HG02852 (cell line): ENCODE results near the gene STT3A.

Experiments used
- ATAC-seq: cut with Tn5 transposase; IDR thresholded peaks from one replicate; pipeline ENCODE4 v1.9.1; 2021; ENCODE audit warnings: mild to moderate bottlenecking, moderate library complexity; ENCODE audit not compliant: unreplicated experiment

The STT3A gene

DNA sequence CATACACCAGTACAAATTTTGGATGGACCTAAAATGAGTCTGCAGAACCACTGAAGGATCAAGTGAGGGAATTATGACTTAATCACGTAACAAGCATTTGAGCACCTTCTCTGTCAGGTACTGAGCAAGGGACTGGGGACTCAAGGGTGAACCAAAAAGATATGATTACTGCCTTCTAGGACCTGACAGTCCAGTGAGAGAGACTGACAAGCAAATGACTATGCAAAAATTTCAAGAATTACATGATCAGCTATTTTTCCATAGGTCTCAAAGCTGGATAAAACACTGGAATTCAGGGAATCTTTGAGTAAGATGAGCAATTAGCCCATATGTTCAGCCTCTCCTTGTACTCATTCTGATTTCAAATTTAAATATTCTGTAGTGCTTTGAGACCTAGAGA lies 5.2 kb upstream of the STT3A start:
- no peak for ATAC-seq

DNA sequence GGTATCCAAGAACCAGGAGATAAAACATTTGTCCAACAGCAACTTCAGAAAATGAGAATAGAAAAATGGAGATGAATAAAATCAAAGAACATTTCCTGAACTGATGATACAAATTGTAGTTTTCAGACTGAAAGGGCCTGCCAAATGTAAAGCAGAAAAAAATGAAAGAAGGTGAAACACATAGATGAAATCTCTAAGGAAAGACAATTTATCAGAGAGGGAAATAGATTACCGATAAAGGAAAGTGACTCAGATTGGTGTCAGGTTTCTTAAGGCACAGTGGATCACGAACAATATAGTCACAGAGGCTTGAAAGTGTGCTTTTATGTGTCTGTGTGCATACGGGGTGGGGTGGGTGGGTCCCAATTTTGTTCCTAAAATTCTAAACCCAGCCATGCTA lies 4.1 kb upstream of the STT3A start:
- ATAC-seq: no peak

DNA sequence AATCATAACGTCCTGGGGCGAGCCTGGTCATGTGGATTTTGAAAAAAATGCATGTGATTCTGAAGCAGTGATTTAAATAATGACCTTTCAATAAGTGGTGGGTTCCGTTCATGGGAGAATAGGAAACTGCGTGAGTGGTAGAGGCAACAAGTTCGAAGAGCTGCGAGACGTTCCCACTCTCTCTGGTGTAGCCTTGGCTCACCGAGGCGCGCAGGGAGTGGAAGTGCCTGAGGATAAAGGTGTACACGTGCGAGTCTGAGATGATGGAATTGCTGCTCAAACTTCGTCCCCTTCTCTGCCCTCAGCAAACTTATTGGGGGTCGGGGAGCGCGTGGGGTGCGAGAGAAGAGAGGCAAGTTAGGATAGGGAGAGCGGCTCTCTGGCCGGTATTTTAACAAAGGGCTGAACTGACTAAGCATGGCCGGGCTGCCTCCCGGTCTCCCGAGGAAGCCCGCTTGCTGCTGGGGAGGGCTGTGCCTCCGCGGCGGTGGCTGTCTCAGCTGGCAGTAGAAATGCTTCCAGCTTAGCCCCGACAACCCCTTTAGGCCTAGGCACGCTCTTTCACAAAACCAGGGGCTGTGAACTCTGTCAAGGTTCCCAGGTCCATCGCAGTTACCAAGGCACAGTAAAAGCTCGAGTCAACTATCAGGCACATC lies 875 bp upstream of the STT3A start:
- peak; percentile 12 for ATAC-seq

DNA sequence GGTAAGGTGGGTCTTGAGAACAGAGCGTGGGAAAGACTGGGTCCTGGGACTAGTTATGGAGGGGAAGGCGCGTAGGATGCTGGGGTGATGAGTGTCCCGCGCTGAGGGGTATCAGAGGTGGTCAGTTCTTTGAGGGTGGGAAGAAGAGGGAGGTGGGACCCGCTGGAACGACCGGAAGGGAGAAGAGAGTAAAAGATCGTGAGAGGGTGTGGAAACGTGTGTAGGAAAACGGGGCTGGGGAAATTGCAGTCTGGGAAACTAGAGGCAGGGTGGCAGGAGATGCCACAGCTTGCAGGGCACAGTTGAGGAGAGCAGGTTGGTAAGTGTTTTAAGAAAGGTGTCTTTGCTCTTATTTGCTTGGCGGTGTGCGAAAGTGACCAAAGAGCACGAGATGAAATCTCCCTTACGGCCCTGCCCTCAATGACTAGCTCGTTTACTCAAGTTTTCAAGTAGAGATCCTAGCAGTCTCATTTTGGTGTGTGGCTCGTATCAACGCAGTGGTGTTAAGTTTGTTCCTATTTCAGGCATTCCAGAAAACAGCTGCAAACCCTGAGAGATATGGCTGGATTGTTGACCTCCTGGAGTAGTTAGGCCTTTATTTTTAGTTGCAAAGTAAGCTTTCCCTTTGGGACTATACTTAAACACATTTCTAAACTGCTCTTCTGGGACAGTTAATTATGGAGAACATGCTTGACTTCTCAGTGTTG lies 615 bp downstream of the STT3A start:
- peak; percentile 0 for ATAC-seq

DNA sequence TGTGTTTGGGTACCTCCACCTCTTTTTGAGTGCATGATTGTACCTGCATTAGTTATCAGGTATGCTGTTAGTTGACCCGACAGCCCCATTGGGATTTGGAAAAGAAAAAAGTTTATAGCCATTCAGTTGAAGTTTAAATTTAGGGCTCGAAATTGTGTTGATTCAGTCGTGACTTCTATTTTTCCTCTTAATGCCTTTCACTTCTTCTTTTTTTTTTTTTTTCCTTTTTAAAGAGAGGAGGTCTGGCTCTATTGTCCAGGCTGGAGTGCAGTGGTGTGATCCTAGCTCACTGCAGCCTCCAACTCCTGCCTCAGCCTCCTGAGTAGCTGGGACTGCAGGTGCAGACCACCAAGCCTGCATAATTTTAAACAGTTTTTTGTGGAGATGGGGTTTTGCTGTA lies 2.3 kb downstream of the STT3A start:
- ATAC-seq: no peak

DNA sequence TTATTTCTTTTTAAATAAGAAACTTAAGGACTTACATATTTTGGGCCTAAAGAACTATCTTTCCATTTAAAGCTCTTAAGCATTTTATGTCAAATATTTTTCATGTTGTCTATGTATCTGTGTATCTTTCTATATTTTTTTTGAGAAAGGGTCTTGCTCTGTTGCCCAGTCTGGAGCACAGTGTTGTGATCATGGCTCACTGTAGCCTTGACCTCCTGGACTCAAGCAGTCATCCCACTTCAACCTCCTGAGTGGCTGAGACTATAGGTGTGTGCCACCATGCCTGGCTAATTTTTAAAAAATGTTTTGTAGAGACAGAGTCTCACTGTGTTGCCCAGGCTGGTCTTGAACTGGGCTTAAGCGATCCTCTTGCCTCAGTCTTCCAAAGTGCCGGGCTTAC lies 8.0 kb downstream of the STT3A start:
- no peak for ATAC-seq

DNA sequence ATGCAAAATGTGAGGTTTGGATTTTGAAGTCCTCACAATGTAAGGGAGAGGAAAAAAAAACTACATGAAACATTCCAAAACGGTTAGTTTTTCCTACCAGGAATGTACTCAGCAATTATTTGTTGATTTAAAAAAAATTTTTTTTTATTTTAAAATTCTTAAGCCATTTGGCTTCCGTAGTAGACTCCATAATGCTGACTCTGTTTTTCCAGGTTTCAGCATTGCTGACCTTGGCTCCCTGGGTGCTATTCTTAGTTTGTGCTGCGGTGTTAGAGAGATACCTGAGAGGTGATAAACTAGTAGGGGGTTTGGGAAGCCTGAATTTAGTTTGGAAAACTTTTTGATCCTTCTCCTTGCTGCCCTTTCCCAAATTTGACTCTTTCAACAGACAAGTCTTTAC lies 10.6 kb downstream of the STT3A start:
- no peak for ATAC-seq

DNA sequence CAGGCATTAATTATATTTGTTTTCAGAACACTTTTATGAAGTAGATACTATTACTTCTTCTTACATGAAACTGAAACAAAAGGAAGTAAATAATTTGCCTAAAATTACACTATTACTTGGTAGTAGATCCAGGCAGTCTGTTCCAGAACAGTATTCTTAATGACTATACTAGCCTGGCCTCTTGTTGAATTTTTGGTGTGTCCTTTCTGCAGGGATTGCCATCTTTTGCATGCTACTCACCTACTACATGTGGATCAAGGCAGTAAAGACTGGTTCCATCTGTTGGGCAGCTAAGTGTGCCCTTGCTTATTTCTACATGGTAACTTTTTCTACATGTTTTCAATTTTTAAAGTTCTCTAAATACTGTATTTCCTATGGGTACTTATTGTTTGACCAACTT lies 12.8 kb downstream of the STT3A start:
- ATAC-seq: no peak

DNA sequence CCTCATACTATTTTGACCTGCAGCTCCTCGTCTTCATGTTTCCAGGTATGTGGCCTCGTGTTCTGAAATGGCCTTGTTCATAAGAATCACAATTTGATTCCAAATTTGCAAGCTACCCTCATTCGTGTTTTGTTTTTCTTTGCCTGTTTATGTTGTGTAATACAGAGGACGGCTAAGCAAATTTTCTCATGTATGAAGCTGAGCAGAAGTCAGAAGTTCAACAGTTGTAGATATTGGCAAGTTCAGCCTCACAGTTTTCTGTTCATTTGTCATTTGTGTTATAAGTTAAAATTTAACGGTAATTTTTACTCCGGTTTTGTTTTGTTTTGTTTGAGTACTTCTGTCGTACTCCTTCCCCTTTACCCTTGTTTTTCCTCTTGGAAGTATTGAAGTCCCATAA lies 16.9 kb downstream of the STT3A start:
- ATAC-seq: no peak

DNA sequence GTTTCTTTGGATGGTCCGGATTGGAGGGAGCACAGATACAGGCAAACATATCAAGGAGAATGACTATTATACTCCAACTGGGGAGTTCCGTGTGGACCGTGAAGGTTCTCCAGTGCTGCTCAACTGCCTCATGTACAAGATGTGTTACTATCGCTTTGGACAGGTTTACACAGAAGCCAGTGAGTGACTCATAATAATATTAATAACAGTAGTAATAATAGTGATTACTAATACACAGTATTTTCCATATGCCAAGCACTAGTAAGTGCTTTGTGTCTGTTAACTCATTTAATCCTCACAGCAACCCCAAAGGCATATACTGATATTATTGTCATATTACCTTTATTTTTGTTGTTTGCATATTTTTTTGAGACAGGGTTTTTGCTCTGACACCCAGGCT lies 25.7 kb downstream of the STT3A start:
- ATAC-seq: no peak

DNA sequence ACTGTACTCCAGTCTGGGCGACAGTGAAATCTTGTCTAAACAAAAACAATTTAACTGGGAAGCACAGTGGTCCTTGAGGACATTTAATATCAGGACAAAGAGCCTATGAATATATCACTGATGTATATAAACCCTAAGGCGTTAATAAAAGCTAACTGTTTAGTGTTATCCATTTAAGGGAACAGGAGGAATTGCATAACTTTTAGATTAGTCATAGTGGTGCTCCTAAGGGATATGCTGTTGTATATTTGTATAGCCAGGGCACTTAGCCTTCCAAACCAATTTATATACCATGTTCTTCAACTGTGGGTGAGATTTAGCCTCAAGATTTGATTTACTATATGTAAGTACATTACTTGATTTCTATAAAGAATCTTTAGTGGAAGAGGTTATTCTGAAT lies 29.3 kb downstream of the STT3A start:
- no peak for ATAC-seq

DNA sequence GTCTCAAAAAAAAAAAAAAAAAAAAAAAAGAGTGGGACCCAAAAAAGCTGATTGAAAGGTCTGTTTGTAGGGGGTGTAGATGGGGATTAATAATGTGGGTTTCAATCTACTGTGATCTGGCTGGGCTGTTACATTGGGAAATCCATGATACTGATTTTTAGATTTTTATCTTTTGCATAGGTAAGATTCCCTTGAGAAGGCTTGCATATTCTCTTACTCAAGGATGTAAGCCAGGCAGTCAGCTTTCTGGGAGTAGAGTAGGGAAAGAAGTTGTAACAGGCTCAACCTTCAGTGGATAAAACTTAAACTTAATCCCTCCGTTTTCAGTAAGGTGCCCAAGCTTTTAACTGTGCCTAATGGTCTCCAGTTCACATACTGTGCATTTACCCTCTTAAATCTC lies 30.4 kb downstream of the STT3A start:
- no peak for ATAC-seq

DNA sequence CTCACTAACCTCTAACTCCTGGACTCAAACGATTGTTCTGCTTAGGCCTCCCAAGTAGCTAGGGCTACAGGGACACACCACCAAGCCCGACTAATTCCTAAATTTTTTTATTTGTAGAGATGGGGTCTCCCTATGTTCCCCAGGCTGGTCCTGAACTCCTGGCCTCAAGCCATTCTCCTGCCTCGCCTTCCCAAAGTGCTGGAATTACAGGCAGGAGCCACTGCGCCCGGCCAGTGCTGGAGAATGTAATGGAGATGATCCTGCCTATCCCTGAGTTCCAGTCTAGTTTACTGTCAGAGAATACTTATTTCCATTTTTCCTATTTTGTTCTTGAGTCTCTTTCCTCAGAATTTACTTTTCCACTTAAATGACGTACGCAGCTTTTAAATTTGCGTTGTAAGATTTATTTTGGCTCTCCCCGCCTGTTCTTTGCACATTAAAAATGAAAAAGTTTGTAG lies 32.1 kb downstream of the STT3A start, which contains the start of gene CHEK1:
Gene CHEK1 (plus strand): TSS at position 408 of the 458 bp plus-strand sequence. CDS start 1,606 bp downstream, outside the sequence.
- no peak for ATAC-seq

DNA sequence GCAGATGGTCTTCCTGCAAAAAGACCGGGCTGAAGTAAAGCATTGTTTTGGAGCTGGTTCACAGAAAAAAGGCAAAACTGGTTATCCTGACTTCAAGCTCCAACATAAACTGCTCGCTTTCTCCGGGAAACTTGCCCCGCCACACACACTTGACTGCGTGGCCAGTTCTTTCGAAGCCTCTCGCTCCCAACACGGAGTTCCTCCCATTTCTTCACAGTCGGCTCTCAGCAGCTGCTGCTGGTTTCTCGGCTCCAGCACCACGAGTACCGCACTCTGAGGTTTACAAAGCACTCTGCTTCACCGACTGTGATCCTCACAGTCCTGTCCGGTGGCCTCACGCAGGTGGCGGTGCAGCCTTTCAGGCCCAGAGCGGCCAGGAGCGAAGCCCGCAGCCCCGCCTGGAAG lies 32.6 kb downstream of the STT3A start:
- ATAC-seq: no peak

DNA sequence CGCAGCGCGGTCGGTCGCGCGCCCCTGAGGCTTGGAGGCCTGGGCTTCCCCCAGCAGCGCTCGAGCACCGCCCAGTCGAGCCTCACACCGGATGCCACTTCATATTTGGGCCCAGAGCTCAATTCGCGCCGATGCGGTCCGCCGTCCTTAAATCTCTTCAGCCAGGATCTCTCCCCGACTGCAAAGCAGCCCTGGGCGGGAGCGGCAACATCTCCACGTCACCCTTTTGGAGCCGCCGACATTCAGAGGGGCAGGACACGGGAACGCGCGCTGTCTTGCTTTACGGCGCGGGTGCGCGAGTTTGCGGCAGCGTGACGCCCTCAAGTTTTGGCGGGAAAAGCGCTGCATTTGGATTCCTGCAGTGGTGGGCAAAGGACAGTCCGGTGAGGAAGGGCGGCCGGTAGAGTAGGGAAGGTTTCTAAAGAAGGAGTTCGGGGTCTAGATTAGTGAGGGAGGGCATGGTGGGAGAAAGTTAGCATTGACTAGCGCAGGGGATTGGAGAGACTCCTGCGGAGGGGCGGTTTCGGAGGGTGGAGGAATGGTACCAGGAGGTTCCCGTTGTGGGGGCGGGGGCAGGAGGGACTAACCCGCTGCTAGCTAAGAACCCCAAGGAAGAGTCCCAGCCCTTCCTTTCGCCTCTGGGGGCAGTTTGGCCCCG lies 33.1 kb downstream of the STT3A start:
- peak; percentile 86 for ATAC-seq

DNA sequence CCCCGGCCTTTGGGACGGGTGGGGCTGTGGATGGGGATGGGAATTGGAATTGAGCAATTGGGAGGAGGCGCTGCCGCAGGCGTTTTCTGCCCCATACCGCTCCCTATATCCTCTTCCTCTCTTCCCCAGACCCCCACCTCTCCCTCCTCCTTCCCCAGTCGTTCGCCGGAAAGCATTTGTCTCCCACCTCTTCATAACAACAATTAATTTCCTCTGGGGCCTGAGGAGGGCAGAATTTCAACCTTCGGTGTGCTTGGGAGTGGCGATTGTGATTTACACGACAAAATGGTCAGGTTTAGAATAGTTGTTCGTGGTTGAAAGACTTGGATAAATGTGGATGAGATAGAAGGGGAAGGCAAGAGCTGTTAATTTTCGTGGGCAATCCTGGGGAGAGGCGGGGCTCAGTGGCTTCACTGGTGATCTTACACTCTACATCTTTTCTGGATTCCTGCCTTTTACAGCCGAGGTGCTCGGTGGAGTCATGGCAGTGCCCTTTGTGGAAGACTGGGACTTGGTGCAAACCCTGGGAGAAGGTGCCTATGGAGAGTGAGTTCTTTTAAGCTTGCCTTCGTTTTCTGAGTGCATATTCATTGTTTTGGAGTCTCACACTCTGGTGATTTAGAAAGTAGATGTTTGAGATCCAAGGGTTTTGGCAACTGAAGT lies 33.8 kb downstream of the STT3A start:
- peak; percentile 35 for ATAC-seq

DNA sequence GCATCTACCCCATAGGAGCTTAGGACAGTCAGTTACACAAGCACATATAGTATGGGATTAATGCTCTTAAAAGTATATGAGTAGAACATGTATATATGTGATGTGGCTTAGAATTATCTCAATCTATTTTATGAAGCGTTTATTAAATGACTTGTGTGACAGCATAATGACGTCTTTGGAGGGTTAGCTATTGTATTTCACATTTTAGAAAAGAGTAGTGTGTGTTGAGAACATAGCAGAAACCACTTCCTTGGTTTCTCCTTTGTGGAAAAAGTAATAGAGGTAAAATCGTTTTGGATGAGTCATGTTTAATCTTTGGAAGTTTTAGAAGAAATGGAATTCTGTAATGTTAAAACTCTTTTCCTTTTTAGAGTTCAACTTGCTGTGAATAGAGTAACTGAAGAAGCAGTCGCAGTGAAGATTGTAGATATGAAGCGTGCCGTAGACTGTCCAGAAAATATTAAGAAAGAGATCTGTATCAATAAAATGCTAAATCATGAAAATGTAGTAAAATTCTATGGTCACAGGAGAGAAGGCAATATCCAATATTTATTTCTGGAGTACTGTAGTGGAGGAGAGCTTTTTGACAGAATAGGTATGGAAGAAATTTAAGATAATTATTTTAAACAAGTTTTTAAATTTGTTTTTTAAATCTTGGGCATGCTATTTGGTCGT lies 34.7 kb downstream of the STT3A start:
- ATAC-seq: no peak

DNA sequence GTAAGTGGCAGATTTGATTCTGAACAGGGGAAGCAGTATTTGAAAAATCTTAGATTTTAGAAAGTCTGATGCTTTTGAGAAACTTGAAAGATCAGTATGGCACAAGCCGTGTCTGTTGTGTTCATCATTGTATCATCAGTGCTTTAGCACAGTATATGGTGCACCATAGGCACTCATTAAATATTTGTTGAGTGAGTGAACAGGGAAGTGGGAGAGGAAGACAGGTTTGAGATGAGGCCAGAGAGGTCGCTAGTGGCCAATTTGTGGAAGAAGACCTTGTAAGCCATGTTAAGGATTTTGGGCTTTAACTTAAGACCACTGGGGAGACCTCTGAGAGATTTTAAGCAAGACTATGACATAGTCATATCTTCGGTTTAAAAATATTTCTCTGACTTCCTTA lies 45.2 kb downstream of the STT3A start:
- ATAC-seq: no peak

DNA sequence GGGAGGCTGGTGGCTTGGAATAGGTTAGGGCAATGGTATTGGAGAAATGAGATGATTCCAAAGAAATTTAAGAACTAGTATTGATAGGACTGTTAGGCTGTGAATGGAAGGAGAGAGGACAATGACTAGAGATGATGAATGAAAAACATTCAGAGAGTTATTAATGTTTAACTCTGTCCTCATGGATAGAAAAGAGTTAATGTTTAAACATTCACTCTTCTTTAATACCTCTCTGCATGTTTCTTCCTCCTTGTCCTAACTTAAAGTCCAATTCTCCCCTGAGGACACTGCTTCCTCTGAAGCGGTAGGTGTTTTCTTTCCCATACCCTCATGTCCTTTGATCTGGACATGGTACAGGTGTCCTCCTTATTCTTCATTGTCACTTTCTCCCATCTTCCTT lies 45.7 kb downstream of the STT3A start:
- ATAC-seq: no peak

DNA sequence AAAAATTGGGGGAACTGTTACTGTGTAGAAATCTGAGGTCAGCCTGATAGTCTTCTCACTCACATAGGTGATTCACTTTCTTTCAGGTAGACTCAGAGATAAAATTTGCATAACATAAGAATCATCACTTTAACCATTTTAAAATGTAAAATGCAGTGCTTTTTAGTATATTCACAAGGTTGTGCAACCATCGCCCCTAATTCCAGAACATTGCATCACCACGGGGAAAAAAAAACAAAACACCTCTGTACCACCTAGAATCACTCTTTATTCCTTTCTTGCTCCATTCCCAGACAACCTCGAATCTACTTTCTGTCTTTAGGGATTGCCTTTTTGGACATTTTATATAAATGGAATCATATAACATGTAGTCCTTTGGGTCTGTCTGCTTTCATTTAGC lies 53.2 kb downstream of the STT3A start:
- no peak for ATAC-seq
